HEK293 (cell line): ENCODE measurements around the gene CCDC30.

ENCODE experiments used
- CTCF ChIA-PET: fragments of 350-600 bp; formaldehyde crosslinking; extraction: SDS; loops from one replicate; lab custom pipeline; 2021; ENCODE audit warnings: antibody characterized with exemption; lab: Yijun Ruan, JAX
- POLR2A ChIA-PET: fragments of 300-600 bp; formaldehyde crosslinking; extraction: SDS; loops from one replicate; lab custom pipeline; 2020; ENCODE audit warnings: antibody characterized with exemption, inconsistent platforms; lab: Yijun Ruan, JAX
- H3K27ac ChIP-seq: fragments of 200-500 bp; sonication (Bioruptor generic); 2 replicates; pipeline ENCODE4 v1.5.1; 2014; ENCODE audit warnings: low read depth, low read length, control low read depth, inconsistent platforms; ENCODE audit errors: extremely low read depth
- H3K36me3 ChIP-seq, 2 experiments: fragments of 200-500 bp in 1 of 2; sonication (Bioruptor generic) in 1 of 2; 1 replicate in 1 of 2; 2 replicates in 1 of 2; pipeline ENCODE4 v1.5.1; 2014 to 2017; ENCODE audit warnings: inconsistent platforms in 2 of 2, low read length in 2 of 2; ENCODE audit not compliant: control insufficient read depth in 2 of 2, insufficient read depth in 1 of 2
- H3K4me1 ChIP-seq: fragments of 200-500 bp; sonication (Bioruptor generic); 2 replicates; pipeline ENCODE4 v1.5.1; 2014; ENCODE audit warnings: mild to moderate bottlenecking, low read length, inconsistent platforms; ENCODE audit not compliant: control insufficient read depth, insufficient read depth
- H3K4me3 ChIP-seq: 2 replicates; pipeline ENCODE4 v1.5.1; 2011; ENCODE audit warnings: low read depth, mild to moderate bottlenecking, control low read depth, low read length, moderate library complexity
- H3K9me3 ChIP-seq: fragments of 200-500 bp; sonication (Bioruptor generic); 2 replicates; pipeline ENCODE4 v1.5.1; 2014; ENCODE audit warnings: low read depth, low read length, inconsistent platforms; ENCODE audit not compliant: control insufficient read depth, insufficient read depth
- BCL11A ChIP-seq: fragments of 450-650 bp; formaldehyde crosslinking; IDR thresholded peaks from 2 replicates; pipeline ENCODE4 v1.5.1; 2016; ENCODE audit warnings: low read depth, missing biosample characterization, missing genetic modification characterization
- GLIS1 ChIP-seq: fragments of 450-650 bp; formaldehyde crosslinking; IDR thresholded peaks from 2 replicates; pipeline ENCODE4 v1.5.1; 2016; ENCODE audit warnings: missing biosample characterization, missing genetic modification characterization
- HOXC10 ChIP-seq: sonication (generic); formaldehyde crosslinking; IDR thresholded peaks from 2 replicates; pipeline ENCODE4 v1.8.1; 2023; ENCODE audit warnings: mild to moderate bottlenecking, missing genetic modification reagents
- KLF9 ChIP-seq: fragments of 450-650 bp; formaldehyde crosslinking; IDR thresholded peaks from 2 replicates; pipeline ENCODE4 v1.5.1; 2016; ENCODE audit warnings: missing biosample characterization, missing genetic modification characterization, low read depth
- SCRT1 ChIP-seq: fragments of 450-650 bp; formaldehyde crosslinking; IDR thresholded peaks from 2 replicates; pipeline ENCODE4 v1.5.1; 2016; ENCODE audit warnings: missing biosample characterization, missing genetic modification characterization, borderline replicate concordance
- SP2 ChIP-seq: fragments of 450-650 bp; formaldehyde crosslinking; IDR thresholded peaks from 2 replicates; pipeline ENCODE4 v1.5.1; 2016; ENCODE audit warnings: missing biosample characterization, missing genetic modification characterization
- SP3 ChIP-seq: fragments of 450-650 bp; formaldehyde crosslinking; IDR thresholded peaks from 2 replicates; pipeline ENCODE4 v1.5.1; 2016; ENCODE audit warnings: missing biosample characterization, missing genetic modification characterization
- WT1 ChIP-seq: fragments of 450-650 bp; formaldehyde crosslinking; IDR thresholded peaks from 2 replicates; pipeline ENCODE4 v1.5.1; 2016; ENCODE audit warnings: missing biosample characterization, missing genetic modification characterization
- YY1 ChIP-seq: fragments of 450-650 bp; formaldehyde crosslinking; IDR thresholded peaks from 2 replicates; pipeline ENCODE4 v1.5.1; 2018; ENCODE audit warnings: missing biosample characterization, missing genetic modification characterization
- ZBTB20 ChIP-seq: fragments of 450-650 bp; formaldehyde crosslinking; IDR thresholded peaks from 2 replicates; pipeline ENCODE4 v1.5.1; 2016; ENCODE audit warnings: missing biosample characterization, missing genetic modification characterization
- ZBTB8A ChIP-seq: fragments of 450-650 bp; formaldehyde crosslinking; IDR thresholded peaks from 2 replicates; pipeline ENCODE4 v1.5.1; 2016; ENCODE audit warnings: missing biosample characterization, missing genetic modification characterization
- ZNF16 ChIP-seq: fragments of 450-650 bp; formaldehyde crosslinking; IDR thresholded peaks from 2 replicates; pipeline ENCODE4 v1.5.1; 2016; ENCODE audit warnings: low read depth, missing biosample characterization, missing genetic modification characterization
- ZNF19 ChIP-seq: fragments of 450-650 bp; formaldehyde crosslinking; IDR thresholded peaks from 2 replicates; pipeline ENCODE4; 2016; ENCODE audit warnings: missing biosample characterization, missing genetic modification characterization, low read depth
- ZNF404 ChIP-seq: fragments of 450-650 bp; formaldehyde crosslinking; IDR thresholded peaks from 2 replicates; pipeline ENCODE4 v1.5.1; 2017; ENCODE audit warnings: missing biosample characterization, missing genetic modification characterization
- ZNF518A ChIP-seq: fragments of 450-650 bp; formaldehyde crosslinking; conservative IDR thresholded peaks from 2 replicates; pipeline ENCODE4 v1.5.1; 2016; ENCODE audit warnings: low read depth, missing biosample characterization, missing genetic modification characterization
- ZNF561 ChIP-seq: fragments of 450-650 bp; IDR thresholded peaks from 2 replicates; pipeline ENCODE4 v1.5.1; 2018; ENCODE audit warnings: missing biosample characterization, missing genetic modification characterization, borderline replicate concordance
- ZNF660 ChIP-seq: fragments of 450-650 bp; IDR thresholded peaks from 2 replicates; pipeline ENCODE4 v1.5.1; 2018; ENCODE audit warnings: missing biosample characterization, mild to moderate bottlenecking, missing genetic modification characterization
- ZNF76 ChIP-seq: fragments of 450-650 bp; formaldehyde crosslinking; IDR thresholded peaks from 2 replicates; pipeline ENCODE4; 2016; ENCODE audit warnings: low read depth, missing biosample characterization, missing genetic modification characterization, borderline replicate concordance
- ZSCAN5A ChIP-seq: fragments of 450-650 bp; formaldehyde crosslinking; IDR thresholded peaks from 2 replicates; pipeline ENCODE4 v1.5.1; 2016; ENCODE audit warnings: missing biosample characterization, missing genetic modification characterization
- TF ChIP-seq, protein P1 (sequence below): fragments of 450-650 bp; formaldehyde crosslinking; optimal IDR thresholded peaks from 2 replicates; pipeline ENCODE3; 2016; ENCODE audit warnings: missing biosample characterization, mild to moderate bottlenecking, missing genetic modification characterization
- TF ChIP-seq, protein P2 (sequence below): fragments of 450-650 bp; formaldehyde crosslinking; IDR thresholded peaks from 2 replicates; pipeline ENCODE4 v1.5.1; 2016; ENCODE audit warnings: missing biosample characterization, missing genetic modification characterization
- TF ChIP-seq, protein P3 (sequence below): fragments of 450-650 bp; formaldehyde crosslinking; IDR thresholded peaks from 2 replicates; pipeline ENCODE4 v1.5.1; 2016; ENCODE audit warnings: missing biosample characterization, missing genetic modification characterization
- TF ChIP-seq, protein P4 (sequence below): fragments of 450-650 bp; formaldehyde crosslinking; IDR thresholded peaks from 2 replicates; pipeline ENCODE4 v1.5.1; 2016; ENCODE audit warnings: missing biosample characterization, missing genetic modification characterization

CCDC30 gene

DNA sequence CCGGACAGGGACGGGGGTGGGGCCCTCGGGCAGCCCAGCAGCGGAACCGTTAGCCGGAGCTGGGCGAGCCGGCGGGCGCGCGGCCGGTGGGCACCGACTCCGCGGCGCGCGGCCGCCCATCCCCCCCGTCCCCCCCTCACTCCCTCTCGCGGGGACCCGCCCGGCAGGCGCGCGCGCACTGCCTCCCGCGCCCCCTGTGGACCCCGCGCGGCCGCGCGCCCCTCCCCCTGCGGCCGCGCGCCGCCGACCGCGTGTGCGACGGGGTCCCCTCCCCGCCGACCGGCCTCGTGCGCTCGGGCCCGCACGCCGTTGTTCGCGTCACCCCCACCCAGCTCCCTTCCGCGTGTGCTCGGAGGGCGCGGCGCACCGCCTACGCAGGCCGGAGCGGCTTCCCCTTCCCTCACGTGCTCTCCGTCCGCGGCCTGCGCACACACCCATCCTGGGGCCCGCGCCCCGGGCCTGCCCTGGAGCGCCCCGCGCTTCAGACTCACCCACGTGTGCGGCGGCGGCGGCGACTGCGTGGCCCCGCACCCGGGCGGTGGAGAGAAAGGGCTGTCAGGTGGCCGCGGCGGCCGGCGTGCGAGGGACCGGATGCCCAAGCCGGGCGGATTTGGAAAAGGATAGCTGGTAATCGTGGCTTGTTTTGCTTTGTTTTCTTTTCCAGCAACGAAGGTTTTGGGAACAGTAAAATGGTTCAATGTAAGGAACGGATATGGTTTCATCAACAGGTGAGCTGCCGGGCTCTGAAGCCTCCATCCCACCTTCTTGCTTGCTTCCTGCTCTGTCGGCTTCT lies 219.8 kb downstream of the CCDC30 start (continued):
- TF ChIP-seq SCRT1 (tag by site-specific recombination) = peak; percentile 94
- TF ChIP-seq, protein P1, sequence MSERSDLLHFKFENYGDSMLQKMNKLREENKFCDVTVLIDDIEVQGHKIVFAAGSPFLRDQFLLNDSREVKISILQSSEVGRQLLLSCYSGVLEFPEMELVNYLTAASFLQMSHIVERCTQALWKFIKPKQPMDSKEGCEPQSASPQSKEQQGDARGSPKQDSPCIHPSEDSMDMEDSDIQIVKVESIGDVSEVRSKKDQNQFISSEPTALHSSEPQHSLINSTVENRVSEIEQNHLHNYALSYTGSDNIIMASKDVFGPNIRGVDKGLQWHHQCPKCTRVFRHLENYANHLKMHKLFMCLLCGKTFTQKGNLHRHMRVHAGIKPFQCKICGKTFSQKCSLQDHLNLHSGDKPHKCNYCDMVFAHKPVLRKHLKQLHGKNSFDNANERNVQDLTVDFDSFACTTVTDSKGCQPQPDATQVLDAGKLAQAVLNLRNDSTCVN (tag by site-specific recombination) = peak; percentile 94
- peak; percentile 17; the same call in 1 of the 2 replicates for TF ChIP-seq GLIS1 (tag by site-specific recombination)
- TF ChIP-seq ZNF561 = peak; percentile 43; the same call in 1 of the 2 replicates
- TF ChIP-seq, protein P2, sequence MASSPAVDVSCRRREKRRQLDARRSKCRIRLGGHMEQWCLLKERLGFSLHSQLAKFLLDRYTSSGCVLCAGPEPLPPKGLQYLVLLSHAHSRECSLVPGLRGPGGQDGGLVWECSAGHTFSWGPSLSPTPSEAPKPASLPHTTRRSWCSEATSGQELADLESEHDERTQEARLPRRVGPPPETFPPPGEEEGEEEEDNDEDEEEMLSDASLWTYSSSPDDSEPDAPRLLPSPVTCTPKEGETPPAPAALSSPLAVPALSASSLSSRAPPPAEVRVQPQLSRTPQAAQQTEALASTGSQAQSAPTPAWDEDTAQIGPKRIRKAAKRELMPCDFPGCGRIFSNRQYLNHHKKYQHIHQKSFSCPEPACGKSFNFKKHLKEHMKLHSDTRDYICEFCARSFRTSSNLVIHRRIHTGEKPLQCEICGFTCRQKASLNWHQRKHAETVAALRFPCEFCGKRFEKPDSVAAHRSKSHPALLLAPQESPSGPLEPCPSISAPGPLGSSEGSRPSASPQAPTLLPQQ = 0 out of 2 replicates have a peak, but pooled peaks have one; percentile 39
- no peak; the same call in 1 of the 2 replicates for TF ChIP-seq WT1
- TF ChIP-seq ZNF660 (tag by site-specific recombination) = peak; percentile 79
- TF ChIP-seq, protein P3, sequence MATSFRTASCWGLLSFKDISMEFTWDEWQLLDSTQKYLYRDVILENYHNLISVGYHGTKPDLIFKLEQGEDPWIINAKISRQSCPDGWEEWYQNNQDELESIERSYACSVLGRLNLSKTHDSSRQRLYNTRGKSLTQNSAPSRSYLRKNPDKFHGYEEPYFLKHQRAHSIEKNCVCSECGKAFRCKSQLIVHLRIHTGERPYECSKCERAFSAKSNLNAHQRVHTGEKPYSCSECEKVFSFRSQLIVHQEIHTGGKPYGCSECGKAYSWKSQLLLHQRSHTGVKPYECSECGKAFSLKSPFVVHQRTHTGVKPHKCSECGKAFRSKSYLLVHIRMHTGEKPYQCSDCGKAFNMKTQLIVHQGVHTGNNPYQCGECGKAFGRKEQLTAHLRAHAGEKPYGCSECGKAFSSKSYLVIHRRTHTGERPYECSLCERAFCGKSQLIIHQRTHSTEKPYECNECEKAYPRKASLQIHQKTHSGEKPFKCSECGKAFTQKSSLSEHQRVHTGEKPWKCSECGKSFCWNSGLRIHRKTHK (tag by site-specific recombination) = no peak
- TF ChIP-seq ZBTB8A (tag by site-specific recombination) = peak; percentile 50
- peak; percentile 77 for TF ChIP-seq KLF9
- TF ChIP-seq ZNF404 (tag by site-specific recombination) = no peak
- peak; percentile 10; the same call in 1 of the 2 replicates for TF ChIP-seq SP2

DNA sequence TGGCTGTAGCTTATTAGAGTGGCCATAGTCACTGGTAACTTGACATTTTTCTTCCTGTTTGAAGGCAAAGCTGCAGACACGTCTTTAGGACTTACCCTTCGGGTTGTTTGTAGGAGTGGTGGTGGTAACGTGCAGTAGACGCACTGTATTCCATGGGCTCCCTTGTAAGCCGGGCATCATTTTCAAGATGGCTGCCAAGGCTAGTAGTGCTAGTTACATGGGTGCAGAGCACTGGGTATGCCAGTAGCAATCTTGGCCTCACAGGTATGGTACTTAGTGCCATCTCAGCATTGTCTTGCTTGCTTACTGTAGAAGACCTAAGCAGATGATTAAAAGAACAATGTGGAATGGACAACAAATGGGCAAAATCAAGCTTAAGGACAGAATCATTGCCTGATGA lies 221.1 kb downstream of the CCDC30 start:
- peak overlapping the region; percentile 78 for H3K4me3 ChIP-seq
- H3K9me3 ChIP-seq = no peaks in the 10 kb centered on the region
- ChIA-PET POLR2A (interaction anchor here (0.8 to 3.2 kb wide), 4 partner anchors 7 to 82 kb away, joined by 3 to 34 read pairs (median 6); partner anchors contain the start of genes C1orf50, P3H1 and PPIH), CTCF (interaction anchor here (0.9 kb wide), 1 partner anchor 229 kb away, joined by 3 read pairs; no protein-coding TSS in a partner anchor)
- no peak overlapping the region for H3K27ac ChIP-seq
- peaks cover 23% of the 10 kb centered on the region for H3K4me1 ChIP-seq
- peaks cover 0 to 59% of the 10 kb centered on the region in 2 experiments; a peak in 1 of 3 replicates for H3K36me3 ChIP-seq
- TF ChIP-seq ZNF518A (tag by site-specific recombination) (no peak), YY1 (tag by site-specific recombination) (peak; percentile 43; the same call in 1 of the 2 replicates), ZNF19 (tag by site-specific recombination) (no peak), ZNF16 (no peak), ZSCAN5A (tag by site-specific recombination) (no peak), SP3 (no peak), BCL11A (tag by site-specific recombination) (no peak), HOXC10 (CRISPR knock-in tag) (no peak), ZBTB20 (tag by site-specific recombination) (peak; percentile 15; the same call in 1 of the 2 replicates), ZNF76 (tag by site-specific recombination) (no peak)
- TF ChIP-seq, protein P4, sequence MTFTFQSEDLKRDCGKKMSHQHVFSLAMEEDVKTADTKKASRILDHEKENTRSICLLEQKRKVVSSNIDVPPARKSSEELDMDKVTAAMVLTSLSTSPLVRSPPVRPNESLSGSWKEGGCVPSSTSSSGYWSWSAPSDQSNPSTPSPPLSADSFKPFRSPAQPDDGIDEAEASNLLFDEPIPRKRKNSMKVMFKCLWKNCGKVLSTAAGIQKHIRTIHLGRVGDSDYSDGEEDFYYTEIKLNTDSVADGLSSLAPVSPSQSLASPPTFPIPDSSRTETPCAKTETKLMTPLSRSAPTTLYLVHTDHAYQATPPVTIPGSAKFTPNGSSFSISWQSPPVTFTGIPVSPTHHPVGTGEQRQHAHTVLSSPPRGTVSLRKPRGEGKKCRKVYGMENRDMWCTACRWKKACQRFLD (tag by site-specific recombination) = no peak
